IMR-90 (cell line): Measurements from ENCODE around the gene GABRA6. TPM values are rescaled to one million over a fixed set of nuclear protein-coding genes. Genes with fewer than 3 reads are reported as not detected.
"Not testable (repeated sequence)": the region's sequence is repeated elsewhere in the genome, so short reads cannot be mapped to it uniquely, and the experiment has no call there.

Source experiments
- ATAC-seq: fragments of 200-7000 bp; cut with Tn5 transposase; 2 replicates; pipeline ENCODE4 v1.9.1; 2020; ENCODE audit warnings: low read depth, mild to moderate bottlenecking, moderate library complexity
- BruUV-seq: library from RNA; stranded (reverse); fragments of 400-500 nt; replicated peaks from 2 replicates; lab custom pipeline; 2021; lab: Mats Ljungman, UMichigan
- CTCF ChIA-PET: fragments of 300-600 bp; formaldehyde crosslinking; extraction: SDS; loops from one replicate; lab custom pipeline; 2021; ENCODE audit warnings: antibody characterized with exemption; lab: Yijun Ruan, JAX
- POLR2A ChIA-PET: fragments of 300-600 bp; sonication (Branson Sonifier 250); formaldehyde crosslinking; loops from one replicate; lab custom pipeline; 2022; ENCODE audit warnings: antibody characterized with exemption; ENCODE audit not compliant: unreplicated experiment; lab: Charles Lee
- DNase-seq: peaks from one replicate; pipeline ENCODE4 v3.0.0; 2013
- H2AFZ ChIP-seq: replicated peaks from 2 replicates; pipeline ENCODE3; 2013; ENCODE audit warnings: low read length, mild to moderate bottlenecking; ENCODE audit not compliant: poor library complexity
- H2AK5ac ChIP-seq: 2 replicates; pipeline ENCODE4 v1.6.1; 2013; ENCODE audit warnings: low read depth, low read length, inconsistent platforms
- H2AK9ac ChIP-seq: replicated peaks from 2 replicates; pipeline ENCODE3; 2013; ENCODE audit warnings: mild to moderate bottlenecking, low read depth, low read length, moderate library complexity; ENCODE audit not compliant: poor library complexity
- H2BK120ac ChIP-seq: 2 replicates; pipeline ENCODE4 v1.6.1; 2013; ENCODE audit warnings: low read depth, low read length, inconsistent platforms
- H2BK15ac ChIP-seq: 3 replicates; pipeline ENCODE4 v1.6.1; 2013; ENCODE audit warnings: low read depth, low read length, inconsistent platforms
- H2BK20ac ChIP-seq: 2 replicates; pipeline ENCODE4 v1.6.1; 2013; ENCODE audit warnings: low read depth, mild to moderate bottlenecking, inconsistent platforms, low read length, moderate library complexity
- H2BK5ac ChIP-seq: 2 replicates; pipeline ENCODE4 v1.6.1; 2013; ENCODE audit warnings: mild to moderate bottlenecking, low read depth, low read length, inconsistent platforms; ENCODE audit not compliant: poor library complexity, severe bottlenecking
- H3K14ac ChIP-seq: replicated peaks from 2 replicates; pipeline ENCODE4 v1.6.1; 2013; ENCODE audit warnings: low read depth, low read length, inconsistent platforms
- H3K18ac ChIP-seq: 2 replicates; pipeline ENCODE4 v1.6.1; 2013; ENCODE audit warnings: low read depth, low read length, control low read depth
- H3K23ac ChIP-seq: 2 replicates; pipeline ENCODE4 v1.6.1; 2013; ENCODE audit warnings: low read depth, low read length, inconsistent platforms
- H3K27ac ChIP-seq: 2 replicates; pipeline ENCODE4 v1.5.1; 2013; ENCODE audit warnings: mild to moderate bottlenecking, control low read depth, low read length; ENCODE audit not compliant: insufficient read depth
- H3K27me3 ChIP-seq: 2 replicates; pipeline ENCODE4 v1.6.1; 2013; ENCODE audit warnings: low read length; ENCODE audit not compliant: control insufficient read depth, insufficient read depth
- H3K36me3 ChIP-seq: 2 replicates; pipeline ENCODE4 v1.6.1; 2013; ENCODE audit warnings: low read length, mixed read lengths; ENCODE audit not compliant: control insufficient read depth, insufficient read depth
- H3K4ac ChIP-seq: 2 replicates; pipeline ENCODE4 v1.6.1; 2013; ENCODE audit warnings: low read depth, low read length, inconsistent platforms
- H3K4me1 ChIP-seq: 2 replicates; pipeline ENCODE4 v1.6.1; 2013; ENCODE audit warnings: low read length, mixed read lengths; ENCODE audit not compliant: control insufficient read depth, insufficient read depth
- H3K4me2 ChIP-seq: 2 replicates; pipeline ENCODE4 v1.6.1; 2013; ENCODE audit warnings: low read depth, mild to moderate bottlenecking, control low read depth, low read length, moderate library complexity
- H3K4me3 ChIP-seq: 2 replicates; pipeline ENCODE4 v1.5.1; 2013; ENCODE audit warnings: low read depth, mild to moderate bottlenecking, control low read depth, low read length, moderate library complexity; ENCODE audit not compliant: insufficient read depth
- H3K56ac ChIP-seq: 2 replicates; pipeline ENCODE4 v1.6.1; 2013; ENCODE audit warnings: low read length, inconsistent platforms; ENCODE audit not compliant: insufficient read depth; ENCODE audit errors: extremely low read depth
- H3K79me1 ChIP-seq, 2 experiments: 2 replicates each; pipeline ENCODE4 v1.6.1; 2013; ENCODE audit warnings: low read length in 2 of 2, inconsistent platforms in 1 of 2, low read depth in 1 of 2
- H3K9ac ChIP-seq: 2 replicates; pipeline ENCODE4 v1.6.1; 2013; ENCODE audit warnings: low read depth, low read length, control low read depth
- H3K9me1 ChIP-seq: 2 replicates; pipeline ENCODE4 v1.6.1; 2013; ENCODE audit warnings: low read length, inconsistent platforms; ENCODE audit not compliant: insufficient read depth
- H3K9me3 ChIP-seq: 2 replicates; pipeline ENCODE4 v1.6.1; 2013; ENCODE audit warnings: low read length; ENCODE audit not compliant: control insufficient read depth, insufficient read depth
- H4K20me1 ChIP-seq: 2 replicates; pipeline ENCODE4 v1.6.1; 2013; ENCODE audit warnings: low read length, inconsistent platforms; ENCODE audit not compliant: insufficient read depth
- H4K5ac ChIP-seq: 2 replicates; pipeline ENCODE4 v1.6.1; 2013; ENCODE audit warnings: mild to moderate bottlenecking, low read depth, low read length, control low read depth
- H4K8ac ChIP-seq, 2 experiments: 2 replicates each; pipeline ENCODE4 v1.6.1; 2013; ENCODE audit warnings: low read depth in 2 of 2, low read length in 2 of 2, control low read depth in 1 of 2, inconsistent platforms in 1 of 2
- H4K91ac ChIP-seq: 2 replicates; pipeline ENCODE4 v1.6.1; 2013; ENCODE audit warnings: low read depth, low read length, inconsistent platforms; ENCODE audit not compliant: insufficient read depth
- MAFK ChIP-seq: IDR thresholded peaks from 2 replicates; pipeline ENCODE4 v1.6.1; 2012; ENCODE audit warnings: low read depth, low read length, improper control_type of control experiment
- POLR2A ChIP-seq: IDR thresholded peaks from 2 replicates; pipeline ENCODE4 v1.6.1; 2012; ENCODE audit warnings: mild to moderate bottlenecking, low read depth, low read length
- WGBS, 2 experiments: methylation state at CpG; one replicate each; pipeline versions ENCODE4 v1.1.5 to v1.1.7; 2013; ENCODE audit warnings: missing lambda C conversion rate in 2 of 2; ENCODE audit not compliant: insufficient read length in 1 of 2; ENCODE audit errors: extremely low coverage in 2 of 2; 5-methylcytosine and 5-hydroxymethylcytosine counted together
- dilution Hi-C: fragments of 300-500 bp; cut with HindIII; formaldehyde crosslinking; loops from one replicate; pipeline ENCODE4 v1.14.3; 2018; ENCODE audit warnings: low sequenced_read_pairs; ENCODE audit not compliant: unreplicated experiment
- in situ Hi-C: fragments of 300-500 bp; cut with MboI; formaldehyde crosslinking; loops from 3 replicates; pipeline ENCODE4 v1.14.3; 2019; ENCODE audit warnings: low sequenced_read_pairs, inconsistent platforms, mixed read lengths
- intact Hi-C: fragments of 100-400 bp; cut with micrococcal nuclease; formaldehyde crosslinking; loops from 2 replicates; pipeline ENCODE4 v1.10.0; 2022
- polyA plus RNA-seq, 3 experiments: library from polyadenylated mRNA; depleted of rRNA; stranded (reverse); fragments of >200 nt; gene quantifications; 2 replicates each; pipeline ENCODE4 v1.2.3, GENCODE V29; 2012; ENCODE audit warnings: low replicate concordance in 1 of 3
- total RNA-seq: library from RNA; depleted of rRNA; stranded (reverse); fragments of >200 nt; gene quantifications from 2 replicates; pipeline ENCODE4 v1.2.3, GENCODE V29; 2012

Gene GABRA6
- total and polyA plus RNA-seq, 2 of the 4 experiments (the other 2 are of a cell fraction) = not detected

- intact Hi-C loops = no loop called here
- no peaks in the 10 kb centered on the region for H3K79me1 ChIP-seq
Observed at GRCh38 chr5:161645264-161645663, 40.3 kb upstream of the GABRA6 start.

GRCh38 chr5:161651926-161652325 lies 33.6 kb upstream of the GABRA6 start:
- H3K9ac ChIP-seq, CTCF ChIA-PET, H3K36me3 ChIP-seq, H3K9me3 ChIP-seq, H2BK15ac ChIP-seq, H2BK120ac ChIP-seq, H3K56ac ChIP-seq, H3K9me1 ChIP-seq, H3K4me2 ChIP-seq, H3K14ac ChIP-seq, H2AK9ac ChIP-seq, H4K8ac ChIP-seq, H3K79me1 ChIP-seq, H3K27ac ChIP-seq, H2BK20ac ChIP-seq, BruUV-seq, intact Hi-C loops, H3K4me1 ChIP-seq, dilution Hi-C loops, H4K91ac ChIP-seq, in situ Hi-C loops, H3K23ac ChIP-seq, H2AFZ ChIP-seq, H3K4me3 ChIP-seq, DNase-seq, H3K4ac ChIP-seq, H4K5ac ChIP-seq, ATAC-seq, H4K20me1 ChIP-seq, POLR2A ChIA-PET, H3K27me3 ChIP-seq, H2AK5ac ChIP-seq, H3K18ac ChIP-seq, H2BK5ac ChIP-seq: not testable (repeated sequence)
- WGBS, 2 experiments = no CpG with 5 or more reads among the region's 8 CpGs

More at GRCh38 chr5:161645264-161645663, 40.3 kb upstream of the GABRA6 start:
- DNase-seq = no peak
- ATAC-seq = no peak
- H2BK20ac ChIP-seq = no peak overlapping the region
- no peak overlapping the region for H3K23ac ChIP-seq
- H3K4me1 ChIP-seq = no peaks in the 10 kb centered on the region
- H3K56ac ChIP-seq = no peak overlapping the region
- no TSS peak for BruUV-seq
- no peaks in the 10 kb centered on the region for H3K9me1 ChIP-seq
- no peaks in the 10 kb centered on the region for H3K36me3 ChIP-seq
- H4K91ac ChIP-seq = no peak overlapping the region
- no CpG with 5 or more reads among the region's 1 CpG for WGBS, 2 experiments
- no peaks in the 10 kb centered on the region for H3K27me3 ChIP-seq
- H2BK120ac ChIP-seq = no peak overlapping the region
- H3K4me3 ChIP-seq = no peak overlapping the region
- H3K27ac ChIP-seq = no peak overlapping the region
- H3K14ac ChIP-seq = no peak overlapping the region
- H3K4me2 ChIP-seq = no peak overlapping the region
- H2AK9ac ChIP-seq = no peak overlapping the region
- H2BK15ac ChIP-seq = no peak overlapping the region
- H4K5ac ChIP-seq = no peak overlapping the region
- dilution Hi-C loops (no loop called here), in situ Hi-C loops (no loop called here)
- H3K9me3 ChIP-seq = peaks cover 3% of the 10 kb centered on the region; the same call in 1 of the 2 replicates
- H3K18ac ChIP-seq = no peak overlapping the region
- no peaks in the 10 kb centered on the region for H4K20me1 ChIP-seq
- no peak overlapping the region for H4K8ac ChIP-seq
- H3K4ac ChIP-seq = no peak overlapping the region
- TF ChIP-seq POLR2A = no peak
- TF ChIP-seq MAFK = peak; percentile 88
- ChIA-PET POLR2A (no interaction called here), CTCF (no interaction called here)
- H2AK5ac ChIP-seq = no peak overlapping the region
- no peak overlapping the region for H2AFZ ChIP-seq
- no peak overlapping the region for H2BK5ac ChIP-seq
- no peak overlapping the region for H3K9ac ChIP-seq
